SU-DHL-6 (cell line): ENCODE data around the gene OR6C3.

Experiments used
- CTCF ChIP-seq: fragments of 200-600 bp; sonication (generic); IDR thresholded peaks from one replicate; pipeline ENCODE4 v1.5.1; 2017; ENCODE audit warnings: antibody characterized with exemption, mild to moderate bottlenecking, low read length, moderate library complexity; ENCODE audit not compliant: insufficient read depth, poor library complexity, severe bottlenecking
- EZH2phosphoT487 ChIP-seq: fragments of 200-600 bp; sonication (generic), shearing (Covaris generic); conservative IDR thresholded peaks from 2 replicates; pipeline ENCODE4 v1.6.1; 2018; ENCODE audit warnings: mild to moderate bottlenecking, antibody characterized with exemption, low read length, moderate library complexity, mixed read lengths

- no peak for TF ChIP-seq CTCF
- no peak for TF ChIP-seq EZH2phosphoT487
These were observed 34.1 kb upstream of the OR6C3 start, which contains the start of gene OR6C6 for GRCh38 chr12:55296469-55296868.
